ENCODE data around the gene SLC35G1. TPM values are rescaled to one million over a fixed set of nuclear protein-coding genes. Genes with fewer than 3 reads are reported as not detected.

SLC35G1 gene
- total RNA-seq, 2 donors from 2014 or later: 4.8 to 5.6 TPM

DNA sequence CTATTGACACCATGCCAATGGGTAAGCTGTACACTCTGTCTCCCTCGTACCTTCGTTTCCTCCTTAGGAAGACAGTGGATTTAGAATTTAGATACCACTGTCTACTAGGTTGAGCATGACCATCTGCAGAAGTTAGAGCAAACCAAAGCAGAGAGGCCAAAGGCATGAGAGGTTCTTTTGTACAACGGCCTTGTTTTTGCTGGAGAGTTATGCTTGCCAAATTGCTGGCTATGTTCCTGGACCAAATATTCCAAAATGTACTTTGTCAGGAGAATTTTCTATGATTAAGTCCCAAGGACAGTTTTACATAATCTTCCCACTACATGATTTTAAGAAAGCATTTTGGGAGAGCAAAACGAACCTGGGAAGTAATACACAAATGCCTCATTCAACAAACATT lies 52.0 kb downstream of the SLC35G1 start:
- no peak overlapping the region for H3K4me3 Mint-ChIP-seq

DNA sequence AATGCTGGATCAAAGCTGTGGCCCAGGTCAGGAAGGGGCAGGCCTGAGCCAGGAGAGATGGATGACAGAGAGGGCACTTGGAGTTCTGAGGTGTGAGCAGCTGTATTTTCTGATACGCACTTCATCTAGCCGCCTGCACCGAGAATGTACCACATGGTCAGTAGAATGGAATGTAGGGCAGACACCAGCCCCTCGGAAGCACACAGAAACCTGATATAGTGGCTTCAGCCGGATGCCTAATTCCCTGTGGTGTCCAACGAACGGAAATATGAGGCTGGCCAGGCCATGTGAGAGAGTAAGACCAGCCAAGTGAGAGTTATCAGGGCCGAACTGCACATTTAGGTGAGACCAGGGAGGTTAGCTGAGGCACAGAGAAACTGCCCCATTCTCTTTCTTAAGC lies 53.3 kb downstream of the SLC35G1 start:
- ATAC-seq (replicated peaks in 1 of 2) (no peak), DNase-seq (no peak)
- H3K9me3 Mint-ChIP-seq: no peaks in the 10 kb centered on the region

More for the DNA sequence above, 52.0 kb downstream of the SLC35G1 start:
- no peak for ATAC-seq (replicated peaks in 1 of 2)
- no peaks in the 10 kb centered on the region for H3K4me1 Mint-ChIP-seq (ENCODE audit: low read depth)
- DNase-seq: no peak
- no peaks in the 10 kb centered on the region for H3K27me3 Mint-ChIP-seq (ENCODE audit: low read depth)
- H3K9me3 Mint-ChIP-seq: no peaks in the 10 kb centered on the region
- no peaks in the 10 kb centered on the region for H3K36me3 Mint-ChIP-seq (ENCODE audit: insufficient read depth in 2 of 2)
- H3K27ac Mint-ChIP-seq: no peak overlapping the region

DNA sequence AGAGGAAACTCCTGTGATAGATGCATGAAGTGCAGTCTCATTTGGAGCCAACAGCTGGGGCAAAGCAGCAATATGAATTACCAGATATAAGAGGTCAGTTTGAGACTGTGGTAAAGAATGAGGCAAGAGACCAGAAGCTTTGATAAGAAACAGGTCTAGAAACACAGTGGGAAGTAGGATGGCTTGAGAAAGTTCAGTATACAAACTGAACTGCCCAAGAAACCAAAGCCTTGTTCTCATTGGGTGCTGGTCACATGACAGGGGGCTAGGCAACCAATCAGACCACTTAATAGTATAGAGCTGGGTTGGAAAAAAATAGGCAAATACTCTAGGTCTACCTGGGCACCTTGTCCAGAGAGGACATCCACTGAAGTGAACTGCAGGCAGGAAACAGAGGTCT lies 53.7 kb downstream of the SLC35G1 start:
- no peak overlapping the region for H3K4me3 Mint-ChIP-seq
- no peaks in the 10 kb centered on the region for H3K9me3 Mint-ChIP-seq
- no peak for ATAC-seq (replicated peaks in 1 of 2)
- H3K4me1 Mint-ChIP-seq (ENCODE audit: low read depth): no peaks in the 10 kb centered on the region
- H3K27ac Mint-ChIP-seq: no peak overlapping the region
- H3K36me3 Mint-ChIP-seq (ENCODE audit: insufficient read depth in 2 of 2): no peaks in the 10 kb centered on the region
- no peaks in the 10 kb centered on the region for H3K27me3 Mint-ChIP-seq (ENCODE audit: low read depth)
- no peak for DNase-seq

More for the DNA sequence above, 53.3 kb downstream of the SLC35G1 start:
- Mint-ChIP-seq H3K27me3 (ENCODE audit: low read depth) (no peaks in the 10 kb centered on the region), H3K4me3 (no peak overlapping the region), H3K27ac (no peak overlapping the region), H3K4me1 (ENCODE audit: low read depth) (no peaks in the 10 kb centered on the region), H3K36me3 (ENCODE audit: insufficient read depth in 2 of 2) (no peaks in the 10 kb centered on the region)

DNA sequence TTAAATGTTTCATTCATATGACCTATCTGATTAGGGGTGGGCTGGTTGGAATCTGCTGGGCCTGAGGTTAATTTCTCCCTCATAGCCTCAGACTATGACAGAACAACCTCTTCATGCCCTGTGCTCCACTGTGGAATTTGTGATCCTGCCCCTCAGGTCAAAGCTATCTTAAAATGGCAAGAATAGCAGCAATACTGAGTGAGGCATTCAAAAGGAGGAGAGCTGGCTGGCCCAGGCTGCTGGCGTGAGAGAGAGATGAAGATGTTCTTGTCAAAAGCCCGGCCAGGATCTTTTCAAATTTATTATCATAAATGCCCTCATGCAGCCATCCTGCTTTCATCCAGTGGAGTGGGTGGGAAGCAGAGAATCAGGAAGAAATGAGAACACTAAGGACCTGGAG lies 58.1 kb downstream of the SLC35G1 start:
- Mint-ChIP-seq H3K36me3 (ENCODE audit: insufficient read depth in 2 of 2) (no peaks in the 10 kb centered on the region), H3K4me3 (no peak overlapping the region), H3K9me3 (no peaks in the 10 kb centered on the region), H3K27me3 (ENCODE audit: low read depth) (no peaks in the 10 kb centered on the region), H3K4me1 (ENCODE audit: low read depth) (no peaks in the 10 kb centered on the region), H3K27ac (no peak overlapping the region)
- no peak for DNase-seq
- no peak for ATAC-seq (replicated peaks in 1 of 2)

Other genes starting within 250 kb of the SLC35G1 start
- 10 to 100 TPM; 27.9 to 40.7 TPM for gene FRA10AC1, start 191.4 kb upstream of the SLC35G1 start, total RNA-seq
- not detected for gene LGI1, start 136.0 kb upstream of the SLC35G1 start, total RNA-seq
- under 1 TPM; 0.05 to 0.12 TPM for gene PLCE1, start 100.0 kb downstream of the SLC35G1 start, total RNA-seq